Loucy (cell line): Measurements from ENCODE around the gene MCF2L.
"Not testable (repeated sequence)": the region's sequence is repeated elsewhere in the genome, so short reads cannot be mapped to it uniquely, and the experiment has no call there.

Source experiments
- H2AFZ ChIP-seq: fragments of 200-600 bp; sonication (generic); 2 replicates; pipeline ENCODE4 v1.6.0; 2016; ENCODE audit warnings: antibody characterized with exemption, mild to moderate bottlenecking, low read length, moderate library complexity
- H3F3A ChIP-seq: fragments of 200-600 bp; 2 replicates; pipeline ENCODE4 v1.6.0; 2016; ENCODE audit warnings: antibody characterized with exemption, low read depth, mild to moderate bottlenecking
- H3K27me3 ChIP-seq: fragments of 200-600 bp; sonication (generic); 2 replicates; pipeline ENCODE4 v1.6.1; 2014; ENCODE audit warnings: low read length, mild to moderate bottlenecking; ENCODE audit not compliant: insufficient read depth, poor library complexity, severe bottlenecking
- H3K36me3 ChIP-seq: fragments of 200-600 bp; sonication (generic); 2 replicates; pipeline ENCODE4 v1.6.1; 2016; ENCODE audit warnings: low read length; ENCODE audit not compliant: insufficient read depth
- H3K4me1 ChIP-seq: fragments of 200-600 bp; sonication (generic); 2 replicates; pipeline ENCODE4 v1.5.1; 2014; ENCODE audit warnings: low read length, mild to moderate bottlenecking; ENCODE audit not compliant: insufficient read depth, poor library complexity, severe bottlenecking
- H3K4me2 ChIP-seq: fragments of 200-600 bp; sonication (generic); 2 replicates; pipeline ENCODE4 v1.6.0; 2014; ENCODE audit warnings: antibody characterized with exemption, low read length, low read depth, mild to moderate bottlenecking; ENCODE audit not compliant: poor library complexity, severe bottlenecking
- H3K4me3 ChIP-seq: fragments of 200-600 bp; sonication (generic); 2 replicates; pipeline ENCODE4 v1.5.1; 2014; ENCODE audit warnings: low read length, mild to moderate bottlenecking, mixed read lengths; ENCODE audit not compliant: poor library complexity, severe bottlenecking
- H3K79me2 ChIP-seq: fragments of 200-600 bp; sonication (generic); 2 replicates; pipeline ENCODE4 v1.6.1; 2014; ENCODE audit warnings: low read length; ENCODE audit not compliant: insufficient read depth
- H3K9ac ChIP-seq: fragments of 200-600 bp; sonication (generic); 2 replicates; pipeline ENCODE4 v1.6.0; 2014; ENCODE audit warnings: mild to moderate bottlenecking, low read depth, low read length, moderate library complexity; ENCODE audit not compliant: poor library complexity, severe bottlenecking
- H3K9me2 ChIP-seq: fragments of 200-600 bp; sonication (generic); replicated peaks from 2 replicates; pipeline ENCODE4 v1.6.1; 2016; ENCODE audit warnings: low read depth, low read length, mixed read lengths
- H3K9me3 ChIP-seq: fragments of 200-600 bp; sonication (generic); 2 replicates; pipeline ENCODE4 v1.6.1; 2014; ENCODE audit warnings: mild to moderate bottlenecking, antibody characterized with exemption, low read length, low read depth; ENCODE audit not compliant: insufficient read depth
- H4K20me1 ChIP-seq: fragments of 200-600 bp; sonication (generic); 2 replicates; pipeline ENCODE4 v1.6.0; 2014; ENCODE audit warnings: antibody characterized with exemption, low read length, mild to moderate bottlenecking; ENCODE audit not compliant: insufficient read depth, poor library complexity, severe bottlenecking
- CTCF ChIP-seq: fragments of 200-600 bp; sonication (generic); conservative IDR thresholded peaks from 2 replicates; pipeline ENCODE4 v1.5.1; 2014; ENCODE audit warnings: mild to moderate bottlenecking, antibody characterized with exemption, low read length
- EZH2phosphoT487 ChIP-seq: fragments of 200-600 bp; IDR thresholded peaks from 2 replicates; pipeline ENCODE4 v1.6.1; 2018; ENCODE audit warnings: antibody characterized with exemption, mild to moderate bottlenecking, moderate library complexity, borderline replicate concordance

MCF2L gene

GRCh38 chr13:113105032-113105920, 136.3 kb downstream of the MCF2L start, which contains the start of gene F7:
TSS of gene F7 (plus strand) at chr13:113105791. CDS start at chr13:113105842, 51 bp downstream.
- H3K4me3 ChIP-seq: no peak within 1 kb of the TSS
- H3K9ac ChIP-seq: no peak within 1 kb of the TSS
- no peaks in the 10 kb centered on the region for H3K9me2 ChIP-seq
- no peaks in the 10 kb centered on the region for H3K79me2 ChIP-seq
- TF ChIP-seq EZH2phosphoT487 (no peak), CTCF (no peak)
- no peaks in the 10 kb centered on the region for H3K9me3 ChIP-seq
- H3K36me3 ChIP-seq: no peaks in the 10 kb centered on the region
- no peaks in the 10 kb centered on the region for H3F3A ChIP-seq
- H3K4me2 ChIP-seq: no peak within 1 kb of the TSS
- H3K4me1 ChIP-seq: no peaks in the 10 kb centered on the region
- H2AFZ ChIP-seq: no peak within 1 kb of the TSS
- no peaks in the 10 kb centered on the region for H4K20me1 ChIP-seq
- H3K27me3 ChIP-seq: no peaks in the 10 kb centered on the region

- Histone ChIP-seq H4K20me1 (no peaks in the 10 kb centered on the region), H3K27me3 (no peaks in the 10 kb centered on the region), H3F3A (no peaks in the 10 kb centered on the region), H3K36me3 (no peaks in the 10 kb centered on the region), H3K9me2 (no peaks in the 10 kb centered on the region), H3K9ac (no peak overlapping the region), H3K4me1 (no peaks in the 10 kb centered on the region), H3K4me3 (no peak overlapping the region), H2AFZ (no peak overlapping the region), H3K4me2 (no peak overlapping the region), H3K79me2 (no peaks in the 10 kb centered on the region), H3K9me3 (no peaks in the 10 kb centered on the region)
- TF ChIP-seq CTCF (no peak), EZH2phosphoT487 (no peak)
Measured at GRCh38 chr13:113105921-113106452, 137.0 kb downstream of the MCF2L start.

- no peak overlapping the region for H3K4me2 ChIP-seq
- no peaks in the 10 kb centered on the region for H3K9me3 ChIP-seq
- no peaks in the 10 kb centered on the region for H3K9me2 ChIP-seq
- H3K4me1 ChIP-seq: no peaks in the 10 kb centered on the region
- no peak overlapping the region for H3K4me3 ChIP-seq
- H2AFZ ChIP-seq: no peak overlapping the region
- H3K9ac ChIP-seq: no peak overlapping the region
- no peaks in the 10 kb centered on the region for H3F3A ChIP-seq
- H3K27me3 ChIP-seq: no peaks in the 10 kb centered on the region
- no peak for TF ChIP-seq CTCF
- TF ChIP-seq EZH2phosphoT487: no peak
- no peaks in the 10 kb centered on the region for H3K36me3 ChIP-seq
- no peaks in the 10 kb centered on the region for H4K20me1 ChIP-seq
- no peaks in the 10 kb centered on the region for H3K79me2 ChIP-seq
Measured at GRCh38 chr13:113106711-113107351, 137.8 kb downstream of the MCF2L start.

- not testable (repeated sequence) for H3K9me2 ChIP-seq, H3K4me3 ChIP-seq, H3K36me3 ChIP-seq, H3K9me3 ChIP-seq, H4K20me1 ChIP-seq, H3K27me3 ChIP-seq, H3F3A ChIP-seq, H3K4me1 ChIP-seq, H3K9ac ChIP-seq, H2AFZ ChIP-seq, H3K4me2 ChIP-seq, H3K79me2 ChIP-seq
Measured at GRCh38 chr13:113108521-113108920, 139.5 kb downstream of the MCF2L start.
